Measurements from ENCODE around the gene AVEN. TPM values are rescaled to one million over a fixed set of nuclear protein-coding genes. Genes with fewer than 3 reads are reported as not detected.

The AVEN gene
- polyA plus RNA-seq, 1 of the 3 experiments (the other 2 are of a cell fraction), result 7.5 TPM

GRCh38 chr15:33923446-33923845, 115.6 kb downstream of the AVEN start:
- Histone ChIP-seq H3K9me3 (no peaks in the 10 kb centered on the region), H3F3A (replicated peaks; ENCODE audit: insufficient read depth) (no peaks in the 10 kb centered on the region), H3K9ac (no peak overlapping the region), H4K20me1 (ENCODE audit: insufficient read depth) (no peaks in the 10 kb centered on the region), H3K9me2 (no peaks in the 10 kb centered on the region), H3K27ac (ENCODE audit: low read depth in 2 of 2, low read length in 1 of 2) (no peak overlapping the region), H3K4me1 (ENCODE audit: control insufficient read depth in 1 of 2, insufficient read depth in 2 of 2, low read depth in 1 of 2, low read length in 1 of 2) (no peaks in the 10 kb centered on the region), H3K79me2 (ENCODE audit: insufficient read depth) (no peaks in the 10 kb centered on the region), H3K4me2 (no peak overlapping the region), H3K36me3 (replicated peaks in 1 of 2; ENCODE audit: control insufficient read depth in 1 of 2, insufficient read depth in 2 of 2, low read length in 1 of 2) (no peaks in the 10 kb centered on the region), H3K4me3 (ENCODE audit: low read depth in 2 of 2, low read length in 1 of 2) (no peak overlapping the region), H3K27me3 (ENCODE audit: insufficient read depth) (no peaks in the 10 kb centered on the region), H2AFZ (ENCODE audit: low read depth) (no peak overlapping the region)
- no peak for DNase-seq
- 96% methylated on average over 1 of the region's 1 CpG for WGBS (ENCODE audit: low lambda C conversion rate)
- CTCF ChIA-PET, result interaction anchor here (1.2 to 1.3 kb wide), 2 partner anchors 10 to 223 kb away, joined by 3 to 4 read pairs; no protein-coding TSS in a partner anchor
- TF ChIP-seq NFIC (IDR thresholded peaks at IDR 0.05; ENCODE audit: borderline replicate concordance) (no peak), CTCF (IDR thresholded peaks at IDR 0.05) (no peak), MXI1 (IDR thresholded peaks at IDR 0.05; ENCODE audit: low read depth, low read length) (no peak), MAX (IDR thresholded peaks at IDR 0.05; ENCODE audit: low read depth) (no peak), FOXM1 (IDR thresholded peaks at IDR 0.05; ENCODE audit: low read depth) (no peak), FOXJ3 (CRISPR knock-in tag; IDR thresholded peaks at IDR 0.05) (no peak)
- POLR2A ChIA-PET, result no interaction called here

- peaks cover 0 to 8% of the 10 kb centered on the region in 2 experiments; a peak in 1 of 4 replicates for H3K4me1 ChIP-seq (ENCODE audit: control insufficient read depth in 1 of 2, insufficient read depth in 2 of 2, low read depth in 1 of 2, low read length in 1 of 2)
- H3K79me2 ChIP-seq (ENCODE audit: insufficient read depth), result no peaks in the 10 kb centered on the region; the same call in 1 of the 2 replicates
- ChIA-PET POLR2A (no interaction called here), CTCF (no interaction called here)
- WGBS (ENCODE audit: low lambda C conversion rate), result 91% methylated on average over 10 of the region's 11 CpGs
- H3K36me3 ChIP-seq (replicated peaks in 1 of 2; ENCODE audit: control insufficient read depth in 1 of 2, insufficient read depth in 2 of 2, low read length in 1 of 2), result no peaks in the 10 kb centered on the region
- no peak overlapping the region for H3K27ac ChIP-seq (ENCODE audit: low read depth in 2 of 2, low read length in 1 of 2)
- no peaks in the 10 kb centered on the region for H4K20me1 ChIP-seq (ENCODE audit: insufficient read depth)
- no peak overlapping the region for H3K9ac ChIP-seq
- H3K27me3 ChIP-seq (ENCODE audit: insufficient read depth), result no peaks in the 10 kb centered on the region
- H3K4me3 ChIP-seq (ENCODE audit: low read depth in 2 of 2, low read length in 1 of 2), result no peak overlapping the region
- H2AFZ ChIP-seq (ENCODE audit: low read depth), result no peak overlapping the region
- H3K4me2 ChIP-seq, result no peak overlapping the region
- no peaks in the 10 kb centered on the region for H3K9me2 ChIP-seq
- peaks cover 7% of the 10 kb centered on the region for H3F3A ChIP-seq (replicated peaks; ENCODE audit: insufficient read depth)
- no peak for DNase-seq
- TF ChIP-seq TEAD4 (IDR thresholded peaks at IDR 0.05; ENCODE audit: borderline replicate concordance, insufficient read depth), result no peak
- no peak for TF ChIP-seq USF1 (IDR thresholded peaks at IDR 0.05; ENCODE audit: borderline replicate concordance, low read depth)
- no peak for TF ChIP-seq FOXJ3 (CRISPR knock-in tag; IDR thresholded peaks at IDR 0.05)
- no peak for TF ChIP-seq FOXM1 (IDR thresholded peaks at IDR 0.05; ENCODE audit: low read depth)
- no peak for TF ChIP-seq ZBTB33 (IDR thresholded peaks at IDR 0.05; ENCODE audit: borderline replicate concordance, low read depth)
- TF ChIP-seq MAX (IDR thresholded peaks at IDR 0.05; ENCODE audit: low read depth), result no peak
- H3K9me3 ChIP-seq, result no peaks in the 10 kb centered on the region
Measured at GRCh38 chr15:33915571-33916407, 123.2 kb downstream of the AVEN start.
